KG1 (cell line): Measurements from ENCODE around the gene PCSK1.
"Not testable (repeated sequence)": the region's sequence is repeated elsewhere in the genome, so short reads cannot be mapped to it uniquely, and the experiment has no call there.

Experiments used
- DNase-seq: peaks from one replicate; lab custom pipeline; 2025; lab: John Stamatoyannopoulos, UW

The PCSK1 gene

DNA sequence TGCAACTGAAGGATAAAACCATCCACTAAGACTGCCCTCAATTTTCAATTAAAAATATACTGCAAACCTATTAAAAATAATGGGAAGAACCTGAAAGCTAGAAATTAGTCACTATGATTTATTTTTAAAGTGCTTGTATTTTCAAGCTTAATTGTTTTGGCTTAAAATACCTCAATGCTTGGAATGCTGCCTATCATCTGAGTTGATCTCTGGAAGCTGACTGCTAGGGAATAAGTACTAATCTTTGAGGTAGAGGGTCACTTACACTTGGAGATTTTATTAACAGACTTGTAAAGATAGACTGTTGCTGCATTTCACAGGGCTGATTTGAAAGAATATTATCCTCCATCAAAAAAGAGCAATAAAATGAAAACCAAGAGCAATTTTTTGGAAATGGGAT, 6.2 kb downstream of the PCSK1 start:
- DNase-seq: no peak

DNA sequence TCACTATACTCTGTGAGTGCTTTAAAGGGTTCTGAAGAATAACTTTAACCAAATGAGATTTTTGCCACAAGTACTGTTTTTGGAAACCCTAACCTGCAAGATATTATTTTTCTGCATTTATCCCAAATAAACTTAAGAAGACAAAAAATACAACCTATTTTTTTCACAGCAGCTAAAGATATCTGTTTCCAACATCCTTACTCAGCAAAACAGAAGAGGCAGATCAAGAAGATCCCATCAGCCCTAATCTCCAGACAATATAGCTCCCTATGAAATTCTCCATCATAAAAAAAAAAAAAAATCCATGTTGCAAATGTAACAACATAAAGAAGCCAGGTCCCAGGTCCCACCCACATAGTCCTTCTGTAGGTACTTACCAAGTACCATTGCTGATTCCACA, 7.6 kb downstream of the PCSK1 start:
- DNase-seq: no peak

- no peak for DNase-seq
These were observed 17.2 kb downstream of the PCSK1 start for GRCh38 chr5:96415897-96416296.

GRCh38 chr5:96412868-96413449, 20.1 kb downstream of the PCSK1 start:
- no peak for DNase-seq

GRCh38 chr5:96410013-96410412, 23.0 kb downstream of the PCSK1 start:
- DNase-seq: no peak

GRCh38 chr5:96408841-96409538, 24.1 kb downstream of the PCSK1 start:
- DNase-seq: no peak

- no peak for DNase-seq
These were observed 24.8 kb downstream of the PCSK1 start for GRCh38 chr5:96408210-96408777.

DNA sequence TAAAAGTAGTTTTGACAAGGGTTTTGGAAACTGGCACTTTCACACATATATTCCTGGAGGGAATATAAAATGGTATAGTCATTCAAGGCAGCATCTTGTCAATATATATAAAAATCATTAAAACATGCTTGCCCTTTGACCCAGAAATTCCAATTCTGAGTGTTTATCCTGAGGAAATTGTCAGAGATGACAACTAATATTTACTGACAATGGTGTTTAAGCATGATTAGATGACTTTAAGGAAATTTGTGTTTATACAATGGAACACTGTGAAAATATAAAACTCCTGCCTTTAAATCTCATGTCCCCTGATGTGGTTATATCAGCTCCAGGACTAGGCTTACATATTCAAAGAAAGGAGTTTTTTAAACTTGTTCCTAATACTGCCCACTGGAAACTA, 25.6 kb downstream of the PCSK1 start:
- DNase-seq: no peak

- no peak for DNase-seq
These were observed 28.7 kb downstream of the PCSK1 start for GRCh38 chr5:96404191-96404867.

DNA sequence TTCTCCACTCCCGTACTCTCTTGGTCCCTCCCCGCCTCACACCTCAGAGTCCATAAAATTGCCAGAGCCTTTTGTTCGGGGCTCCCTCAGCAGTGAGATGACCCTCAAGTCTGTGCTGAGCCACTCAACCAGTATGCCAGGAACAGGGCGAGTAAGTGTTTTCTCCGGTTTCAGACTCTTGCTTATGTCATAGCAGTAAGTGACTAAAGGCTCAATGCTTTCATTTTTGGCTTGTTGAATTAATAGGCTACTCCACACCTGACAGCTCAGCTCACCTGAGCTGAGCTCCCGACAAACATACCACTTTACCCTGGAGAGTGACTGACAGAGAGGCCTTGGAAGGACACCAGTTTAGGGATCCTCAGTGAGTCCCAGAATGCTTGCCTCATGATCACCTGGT, 30.5 kb downstream of the PCSK1 start:
- DNase-seq: no peak

DNA sequence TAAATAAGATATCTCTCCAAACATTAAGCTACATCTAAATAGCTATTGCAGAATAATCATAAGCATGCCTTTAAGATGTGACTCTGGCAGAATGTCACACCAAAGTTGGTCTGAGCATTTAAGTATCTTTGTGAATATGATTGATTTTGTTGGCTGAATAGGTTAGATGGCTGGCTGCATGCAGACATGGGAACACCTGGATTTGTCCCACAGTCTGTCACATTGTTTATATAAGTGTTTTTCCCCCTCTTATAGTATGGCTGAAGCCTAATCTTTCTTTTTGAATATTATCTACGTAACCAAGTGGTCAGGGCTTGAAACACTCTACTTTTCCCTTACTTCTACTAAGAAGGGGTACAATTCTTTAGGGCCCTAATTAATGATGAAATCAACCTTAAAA, 36.2 kb downstream of the PCSK1 start:
- no peak for DNase-seq

- not testable (repeated sequence) for DNase-seq
These were observed 37.8 kb downstream of the PCSK1 start for GRCh38 chr5:96395295-96395694.

DNA sequence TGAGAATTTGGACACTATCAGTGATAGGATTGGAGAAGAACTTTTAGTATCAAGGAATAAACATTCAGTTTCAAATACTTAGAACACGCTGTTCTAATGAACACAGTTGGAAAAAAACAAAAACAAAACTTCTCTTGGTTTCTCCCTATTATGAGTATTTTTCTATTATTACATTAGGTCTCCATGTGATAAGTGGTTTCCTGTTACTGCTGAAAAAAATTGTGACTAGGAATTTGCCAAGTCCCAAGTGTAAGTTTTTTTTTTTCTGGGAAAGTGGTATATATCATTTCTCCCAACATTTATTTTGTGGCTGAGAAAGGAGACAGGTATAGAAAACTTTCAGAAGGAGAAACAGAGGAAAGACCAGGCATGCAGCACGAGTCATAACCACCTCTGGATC, 41.1 kb downstream of the PCSK1 start:
- no peak for DNase-seq

DNA sequence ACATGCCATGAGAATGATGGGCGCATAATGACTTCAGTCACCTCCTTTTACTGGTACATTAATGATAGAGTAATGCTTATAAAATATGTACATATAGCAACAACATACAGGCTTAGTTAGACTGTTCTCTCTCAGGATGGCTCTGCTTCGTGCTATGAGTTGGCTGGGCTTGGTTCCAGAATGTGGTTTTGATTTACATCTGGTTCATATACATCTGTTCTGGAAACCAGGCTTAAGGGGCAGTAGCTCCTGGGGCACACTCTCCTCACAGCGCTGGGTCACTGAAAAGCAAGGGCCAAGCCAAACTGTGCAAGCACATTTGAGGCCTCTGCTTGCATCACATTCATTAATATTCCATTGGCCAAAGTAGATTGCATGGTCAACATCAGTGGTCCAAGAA, 44.9 kb downstream of the PCSK1 start:
- no peak for DNase-seq

- no peak for DNase-seq
These were observed 45.4 kb downstream of the PCSK1 start for GRCh38 chr5:96387616-96388015.

GRCh38 chr5:96385538-96385937, 47.5 kb downstream of the PCSK1 start:
- DNase-seq: no peak

- no peak for DNase-seq
These were observed 48.7 kb downstream of the PCSK1 start for GRCh38 chr5:96384353-96384752.

DNA sequence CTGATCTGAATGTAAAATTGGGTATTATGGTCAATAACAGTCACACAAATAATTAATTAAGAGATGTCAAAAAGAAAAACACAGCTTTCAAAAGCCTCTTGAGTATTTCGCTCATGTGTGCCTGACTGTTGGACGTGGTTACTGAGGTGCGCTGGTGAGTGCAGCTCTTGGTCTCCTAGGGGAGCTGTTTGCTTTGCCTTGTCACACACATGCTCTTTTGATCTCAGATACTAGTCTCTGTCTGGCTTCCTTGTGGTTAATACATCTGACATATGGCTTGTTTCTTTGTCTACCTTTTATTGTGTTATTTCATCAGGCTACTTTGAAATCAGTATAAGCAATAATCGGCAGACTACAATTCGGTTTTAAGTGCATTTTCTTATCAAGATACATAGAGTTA, 51.5 kb downstream of the PCSK1 start:
- no peak for DNase-seq

GRCh38 chr5:96379896-96380295, 53.2 kb downstream of the PCSK1 start:
- no peak for DNase-seq

DNA sequence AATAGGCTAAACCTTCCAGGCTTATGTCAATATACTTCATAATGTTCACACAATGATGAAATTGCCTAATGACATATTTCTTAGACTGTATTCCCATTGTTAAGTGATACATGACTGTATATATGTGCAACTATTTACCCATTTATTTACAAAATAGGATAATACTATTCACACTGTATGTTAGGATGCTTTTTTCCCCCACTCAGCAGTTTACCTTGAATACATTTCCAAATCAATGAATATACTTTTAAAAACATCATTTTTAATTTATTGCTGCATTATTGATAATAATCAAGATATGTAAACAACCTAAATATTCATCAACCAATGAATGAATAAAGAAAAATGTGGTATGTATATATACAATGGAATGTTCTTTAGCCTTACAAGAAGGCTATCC, 55.5 kb downstream of the PCSK1 start:
- DNase-seq: no peak

- no peak for DNase-seq
These were observed 55.9 kb downstream of the PCSK1 start for GRCh38 chr5:96377167-96377566.

DNA sequence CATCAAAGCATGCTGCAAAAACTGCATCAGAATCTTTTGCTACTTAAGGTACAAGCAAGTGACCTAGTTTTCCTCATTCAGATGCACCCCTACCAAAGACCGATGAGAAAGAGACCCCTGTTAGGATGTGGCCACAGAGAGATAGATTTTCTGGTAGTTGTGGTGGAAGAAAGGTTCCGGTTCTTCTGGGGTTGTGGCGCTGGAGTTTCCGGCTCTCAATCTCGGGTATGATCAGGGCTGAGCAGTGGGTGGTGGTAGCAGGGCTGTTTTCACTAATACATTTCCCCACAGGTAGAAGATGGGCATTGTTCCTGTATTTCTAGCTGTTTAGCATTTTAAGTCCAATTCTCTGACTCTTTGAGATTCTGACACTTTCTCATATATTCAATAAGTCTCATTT, 58.4 kb downstream of the PCSK1 start:
- no peak for DNase-seq

DNA sequence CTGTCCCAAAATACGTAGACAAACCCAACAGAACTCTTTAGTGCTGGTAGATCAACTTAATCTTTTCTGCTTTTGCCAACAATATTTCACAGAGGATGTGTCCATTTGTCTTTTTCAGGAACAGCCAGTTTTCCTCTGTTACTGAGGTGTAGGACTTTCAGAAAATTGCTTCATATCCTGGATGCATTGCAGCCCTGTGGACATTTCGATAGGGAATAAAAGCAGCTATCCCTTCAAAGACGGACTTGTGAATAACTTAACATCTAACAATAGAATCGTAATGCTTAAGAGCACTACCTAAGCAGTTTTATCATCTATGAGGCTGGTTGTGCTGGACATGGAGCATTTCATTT, 59.7 kb downstream of the PCSK1 start:
- no peak for DNase-seq
